GM15510 (cell line): ENCODE results near the gene AKAP10.

Experiments used
- POLR2A ChIP-seq: IDR thresholded peaks from 3 replicates; pipeline ENCODE4 v1.6.1; 2011; ENCODE audit warnings: borderline replicate concordance; ENCODE audit not compliant: insufficient read length; ENCODE audit errors: extremely low read depth

Gene AKAP10

GRCh38 chr17:19943599-19943998 is 34.0 kb downstream of the AKAP10 start:
- TF ChIP-seq POLR2A: no peak

GRCh38 chr17:19943026-19943425 is 34.6 kb downstream of the AKAP10 start:
- no peak for TF ChIP-seq POLR2A

GRCh38 chr17:19940722-19941464 is 36.7 kb downstream of the AKAP10 start:
- TF ChIP-seq POLR2A: no peak

GRCh38 chr17:19939993-19940721 is 37.5 kb downstream of the AKAP10 start:
- TF ChIP-seq POLR2A: no peak

DNA sequence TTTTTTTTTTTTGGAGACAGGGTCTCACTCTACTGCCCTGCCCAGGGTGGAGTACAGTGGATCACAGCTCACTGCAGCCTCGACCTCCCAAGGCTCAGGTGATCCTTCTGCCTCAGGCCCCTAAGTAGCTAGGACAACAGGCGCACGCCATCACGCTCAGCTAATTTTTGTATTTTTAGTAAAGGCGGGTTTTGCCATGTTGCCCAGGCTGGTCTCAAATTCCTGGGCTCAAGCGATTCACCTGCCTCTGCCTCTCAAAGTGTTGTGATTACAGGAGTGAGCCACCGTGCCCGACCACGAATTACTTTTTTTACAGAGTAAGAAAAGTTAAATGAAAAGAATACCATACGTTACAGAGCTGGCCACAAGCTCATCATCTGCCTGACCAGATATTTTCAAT is 38.9 kb downstream of the AKAP10 start:
- TF ChIP-seq POLR2A: no peak

GRCh38 chr17:19937522-19937921 is 40.1 kb downstream of the AKAP10 start:
- TF ChIP-seq POLR2A: no peak

GRCh38 chr17:19935169-19935568 is 42.5 kb downstream of the AKAP10 start:
- no peak for TF ChIP-seq POLR2A

- no peak for TF ChIP-seq POLR2A
Measured at GRCh38 chr17:19933628-19934027, 44.0 kb downstream of the AKAP10 start.

DNA sequence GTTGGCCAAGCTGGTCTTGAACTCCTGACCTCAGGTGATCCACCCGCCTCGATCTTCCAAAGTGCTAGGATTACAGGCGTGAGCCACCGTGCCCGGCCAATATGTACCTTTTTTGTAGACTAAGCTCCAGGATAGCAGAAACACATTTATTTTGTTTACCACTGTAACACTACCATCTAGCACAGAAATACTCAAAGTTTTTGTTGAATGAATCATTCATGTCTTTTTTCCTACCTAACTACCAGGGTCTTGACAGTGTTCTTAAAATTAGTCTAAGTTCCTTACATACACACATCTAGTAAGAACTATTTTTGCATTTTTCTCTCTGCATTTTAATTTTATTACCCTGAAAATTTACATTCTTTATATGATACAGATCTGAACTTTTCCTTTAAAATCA is 44.4 kb downstream of the AKAP10 start:
- TF ChIP-seq POLR2A: no peak

DNA sequence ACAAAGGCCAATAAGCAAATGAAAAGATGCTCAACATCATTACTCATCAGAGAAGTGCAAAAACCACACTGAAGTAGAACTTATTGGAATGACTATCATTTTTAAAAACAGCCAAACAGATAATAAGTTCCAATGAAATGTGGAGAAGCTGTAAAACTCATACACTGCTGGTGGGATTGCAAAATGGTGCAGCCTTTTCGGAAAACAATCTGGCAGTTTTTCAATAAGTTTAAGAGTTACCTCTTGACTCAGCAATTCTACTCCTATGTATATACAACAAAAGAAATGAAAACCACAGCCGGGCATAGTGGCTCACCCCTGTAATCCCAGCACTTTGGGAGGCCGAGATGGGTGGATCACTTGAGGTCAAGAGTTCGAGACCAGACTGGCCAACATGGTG is 49.3 kb downstream of the AKAP10 start:
- TF ChIP-seq POLR2A: no peak

DNA sequence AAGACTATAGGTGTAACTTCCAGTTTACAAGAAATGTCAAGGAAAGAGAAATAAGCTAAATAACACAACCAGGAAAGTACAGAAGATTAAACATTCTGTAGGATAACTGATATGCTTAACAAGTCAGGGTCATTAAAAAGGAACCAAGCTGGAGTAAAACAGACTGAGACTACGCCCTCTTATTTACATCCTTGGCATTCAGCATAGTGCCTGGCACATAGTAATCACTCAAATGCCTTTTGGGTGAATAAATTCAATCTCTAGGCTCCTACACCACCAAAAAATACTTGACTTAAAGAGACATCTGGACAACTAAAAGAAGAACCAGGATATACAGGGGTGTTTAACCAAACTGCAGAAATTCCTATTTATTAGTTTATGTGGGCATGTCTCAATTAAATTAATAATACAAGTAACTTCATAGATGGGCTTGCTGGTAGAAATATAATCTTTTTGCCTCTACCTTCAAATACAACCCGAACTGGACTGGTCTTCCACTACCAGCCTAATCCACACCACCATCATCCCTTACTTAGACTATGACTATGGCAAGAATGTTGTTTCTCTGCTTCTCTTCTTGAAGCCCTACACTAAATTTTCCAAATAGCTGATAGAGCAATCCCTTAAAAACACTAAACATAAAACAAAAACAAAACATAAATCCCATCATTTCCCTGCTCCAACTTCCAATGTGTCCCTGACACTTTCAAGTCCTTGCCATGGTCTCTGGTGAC is 62.2 kb downstream of the AKAP10 start:
- no peak for TF ChIP-seq POLR2A

DNA sequence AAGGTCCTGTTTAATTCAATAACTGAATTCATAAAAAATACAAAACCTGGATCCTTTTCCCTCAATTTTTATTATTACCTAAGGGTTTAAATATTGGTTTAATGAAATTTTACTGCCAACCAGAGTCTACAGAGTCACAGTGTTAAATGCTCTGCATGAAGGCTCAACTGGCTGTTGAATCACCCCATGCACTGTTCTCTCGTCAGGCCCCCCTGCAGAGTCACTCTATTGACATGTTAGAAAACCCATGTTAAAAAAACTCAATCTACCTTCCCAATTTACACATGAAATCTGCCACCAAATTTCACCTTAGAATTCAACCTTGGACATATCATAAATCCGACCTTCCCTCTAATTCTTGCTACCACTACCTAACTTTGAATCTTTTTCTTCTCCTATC is 66.6 kb downstream of the AKAP10 start:
- TF ChIP-seq POLR2A: no peak

GRCh38 chr17:19909139-19909538 is 68.5 kb downstream of the AKAP10 start:
- TF ChIP-seq POLR2A: no peak

- TF ChIP-seq POLR2A: no peak
Measured at GRCh38 chr17:19905502-19905901, 72.1 kb downstream of the AKAP10 start.

DNA sequence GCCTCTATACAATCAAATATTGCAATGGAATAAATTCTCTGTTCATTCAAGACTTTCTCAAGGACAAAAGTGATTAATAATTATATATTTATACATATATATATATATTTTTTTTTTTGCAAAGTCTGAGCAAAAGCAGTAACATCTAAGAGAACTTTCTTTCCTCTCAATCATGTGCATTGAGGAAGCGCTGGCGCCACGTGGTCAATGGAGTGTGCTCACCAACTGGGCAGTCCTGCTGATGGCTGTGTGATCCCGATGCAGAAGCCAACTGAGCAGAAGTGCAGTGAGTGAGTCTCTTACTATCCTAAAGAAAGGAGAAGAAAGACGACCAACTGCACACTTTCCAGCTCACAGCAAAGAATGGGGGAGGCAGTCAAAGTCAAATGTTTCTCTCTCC is 72.7 kb downstream of the AKAP10 start:
- TF ChIP-seq POLR2A: no peak
